Breast epithelium (tissue), 4 donors: ENCODE results near the gene SLC22A7. TPM values are rescaled to one million over a fixed set of nuclear protein-coding genes. Genes with fewer than 3 reads are reported as not detected.

Experiments
- DNase-seq, 2 donors: peaks; one replicate each; pipeline ENCODE4 v3.0.0-alpha.2; 2019; ENCODE audit warnings: low spot score in 2 of 2
- H3K27ac ChIP-seq, 2 donors: fragments of 200-600 bp; sonication (generic) in 1 of 2; one replicate each; pipeline ENCODE4 v1.5.1; 2016 to 2019; ENCODE audit warnings: mild to moderate bottlenecking in 1 of 2
- H3K27me3 ChIP-seq, 2 donors: fragments of 200-600 bp; sonication (generic) in 1 of 2; one replicate each; pipeline versions ENCODE4 v1.5.1 to v1.6.0; 2017 to 2019; ENCODE audit warnings: control low read depth in 1 of 2, mild to moderate bottlenecking in 1 of 2
- H3K36me3 ChIP-seq: fragments of 200-600 bp; one replicate; pipeline ENCODE4 v1.5.1; 2019
- H3K4me1 ChIP-seq, 2 donors: fragments of 200-600 bp; sonication (generic); one replicate each; pipeline ENCODE4 v1.5.1; 2016 to 2019; ENCODE audit warnings: control low read depth in 1 of 2
- H3K4me3 ChIP-seq, 3 donors: fragments of 200-600 bp; sonication (generic); 1 replicate in 2 of 3; 2 replicates in 1 of 3; pipeline ENCODE4 v1.5.1; 2016 to 2019; ENCODE audit warnings: mild to moderate bottlenecking in 3 of 3, moderate library complexity in 2 of 3
- H3K9me3 ChIP-seq, 2 donors: fragments of 200-600 bp; sonication (generic) in 1 of 2; one replicate each; pipeline ENCODE4 v1.5.1; 2016 to 2019; ENCODE audit warnings: control low read depth in 1 of 2
- POLR2A ChIP-seq: fragments of 450-650 bp; IDR thresholded peaks from one replicate; pipeline ENCODE4 v1.6.1; 2016; ENCODE audit warnings: antibody characterized with exemption, mild to moderate bottlenecking, moderate library complexity
- POLR2AphosphoS5 ChIP-seq, 3 donors: sonication (generic); formaldehyde crosslinking; IDR thresholded peaks; one replicate each; pipeline ENCODE4 v1.6.1; 2017; ENCODE audit warnings: antibody characterized with exemption in 3 of 3
- intact Hi-C: fragments of 100-400 bp; cut with DNase I; formaldehyde crosslinking; loops from one replicate; pipeline ENCODE4 v1.15.1; 2023; ENCODE audit warnings: low total_unique reads
- total RNA-seq, 3 donors: library from RNA; depleted of rRNA; stranded (reverse); fragments of >200 nt; gene quantifications; one replicate each; pipeline ENCODE4 v1.1.0, GENCODE V29; 2016
- TF ChIP-seq, protein P1 (sequence below), 3 donors: fragments of 450-650 bp; IDR thresholded peaks; one replicate each; pipeline ENCODE4 v1.5.1; 2016 to 2017; ENCODE audit warnings: antibody characterized with exemption in 3 of 3, mild to moderate bottlenecking in 3 of 3, moderate library complexity in 3 of 3

The SLC22A7 gene
- total RNA-seq, 3 donors from 2014 or later: not detected

DNA sequence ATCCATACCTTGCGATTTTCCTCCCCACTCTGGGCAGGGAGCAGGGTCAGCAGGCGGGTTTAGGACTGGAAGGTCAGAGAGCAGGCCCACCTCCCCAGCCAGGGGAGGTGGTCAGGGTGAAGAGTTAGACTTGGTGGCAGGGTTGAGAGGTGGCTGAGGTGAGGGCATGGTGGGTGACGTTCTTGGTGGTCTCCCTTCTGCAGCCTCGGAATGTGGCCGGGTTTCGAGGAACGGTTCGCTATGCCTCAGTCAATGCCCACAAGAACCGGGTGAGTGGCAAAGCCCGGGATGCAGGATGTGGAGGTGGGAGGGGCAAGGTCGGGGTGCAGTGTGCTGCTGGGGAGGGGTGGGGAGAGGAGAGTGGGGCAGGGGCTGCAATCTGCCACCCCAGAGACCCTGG, 43.2 kb upstream of the SLC22A7 start:
- no peak for DNase-seq
- intact Hi-C loops: no loop called here
- Histone ChIP-seq H3K36me3 (no peaks in the 10 kb centered on the region), H3K9me3 (no peaks in the 10 kb centered on the region), H3K4me3 (no peak overlapping the region), H3K27me3 (peaks cover 0 to 26% of the 10 kb centered on the region in 2 donors), H3K27ac (no peak overlapping the region), H3K4me1 (no peaks in the 10 kb centered on the region)
- TF ChIP-seq, protein P1, sequence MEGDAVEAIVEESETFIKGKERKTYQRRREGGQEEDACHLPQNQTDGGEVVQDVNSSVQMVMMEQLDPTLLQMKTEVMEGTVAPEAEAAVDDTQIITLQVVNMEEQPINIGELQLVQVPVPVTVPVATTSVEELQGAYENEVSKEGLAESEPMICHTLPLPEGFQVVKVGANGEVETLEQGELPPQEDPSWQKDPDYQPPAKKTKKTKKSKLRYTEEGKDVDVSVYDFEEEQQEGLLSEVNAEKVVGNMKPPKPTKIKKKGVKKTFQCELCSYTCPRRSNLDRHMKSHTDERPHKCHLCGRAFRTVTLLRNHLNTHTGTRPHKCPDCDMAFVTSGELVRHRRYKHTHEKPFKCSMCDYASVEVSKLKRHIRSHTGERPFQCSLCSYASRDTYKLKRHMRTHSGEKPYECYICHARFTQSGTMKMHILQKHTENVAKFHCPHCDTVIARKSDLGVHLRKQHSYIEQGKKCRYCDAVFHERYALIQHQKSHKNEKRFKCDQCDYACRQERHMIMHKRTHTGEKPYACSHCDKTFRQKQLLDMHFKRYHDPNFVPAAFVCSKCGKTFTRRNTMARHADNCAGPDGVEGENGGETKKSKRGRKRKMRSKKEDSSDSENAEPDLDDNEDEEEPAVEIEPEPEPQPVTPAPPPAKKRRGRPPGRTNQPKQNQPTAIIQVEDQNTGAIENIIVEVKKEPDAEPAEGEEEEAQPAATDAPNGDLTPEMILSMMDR (IDR thresholded peaks at IDR 0.05): no peak
- TF ChIP-seq POLR2AphosphoS5 (IDR thresholded peaks at IDR 0.05) (no peak), POLR2A (no peak)

DNA sequence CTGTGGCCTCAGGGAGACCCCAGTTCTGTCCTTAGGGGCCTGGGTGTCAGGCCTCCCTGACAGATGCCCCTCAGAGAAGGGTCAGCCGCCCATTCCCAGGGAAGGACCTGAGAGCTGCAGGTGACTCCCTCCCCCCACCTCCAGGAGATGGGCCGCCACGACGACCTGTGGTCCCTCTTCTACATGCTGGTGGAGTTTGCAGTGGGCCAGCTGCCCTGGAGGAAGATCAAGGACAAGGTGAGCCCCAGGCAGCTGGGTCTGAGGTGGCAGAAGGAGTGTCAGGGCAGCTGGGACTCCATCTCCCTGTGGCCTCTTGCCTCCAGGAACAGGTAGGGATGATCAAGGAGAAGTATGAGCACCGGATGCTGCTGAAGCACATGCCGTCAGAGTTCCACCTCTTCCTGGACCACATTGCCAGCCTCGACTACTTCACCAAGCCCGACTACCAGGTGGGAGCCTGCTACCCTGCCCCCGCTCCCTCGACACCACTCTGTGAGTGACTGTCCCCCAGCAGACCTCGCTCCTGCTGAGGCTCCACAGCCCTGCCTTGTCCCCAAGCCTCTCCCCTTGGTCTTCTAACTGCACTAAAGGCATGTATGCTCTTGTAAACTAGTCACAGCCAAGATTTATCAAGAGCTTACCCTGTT, 42.5 kb upstream of the SLC22A7 start:
- Histone ChIP-seq H3K9me3 (no peaks in the 10 kb centered on the region), H3K4me3 (no peak overlapping the region), H3K27ac (no peak overlapping the region), H3K27me3 (peaks cover 0 to 26% of the 10 kb centered on the region in 2 donors), H3K4me1 (no peaks in the 10 kb centered on the region), H3K36me3 (no peaks in the 10 kb centered on the region)
- TF ChIP-seq POLR2A (no peak), POLR2AphosphoS5 (IDR thresholded peaks at IDR 0.05) (no peak)
- TF ChIP-seq, protein P1 (IDR thresholded peaks at IDR 0.05): no peak
- DNase-seq: no peak
- intact Hi-C loops: no loop called here

DNA sequence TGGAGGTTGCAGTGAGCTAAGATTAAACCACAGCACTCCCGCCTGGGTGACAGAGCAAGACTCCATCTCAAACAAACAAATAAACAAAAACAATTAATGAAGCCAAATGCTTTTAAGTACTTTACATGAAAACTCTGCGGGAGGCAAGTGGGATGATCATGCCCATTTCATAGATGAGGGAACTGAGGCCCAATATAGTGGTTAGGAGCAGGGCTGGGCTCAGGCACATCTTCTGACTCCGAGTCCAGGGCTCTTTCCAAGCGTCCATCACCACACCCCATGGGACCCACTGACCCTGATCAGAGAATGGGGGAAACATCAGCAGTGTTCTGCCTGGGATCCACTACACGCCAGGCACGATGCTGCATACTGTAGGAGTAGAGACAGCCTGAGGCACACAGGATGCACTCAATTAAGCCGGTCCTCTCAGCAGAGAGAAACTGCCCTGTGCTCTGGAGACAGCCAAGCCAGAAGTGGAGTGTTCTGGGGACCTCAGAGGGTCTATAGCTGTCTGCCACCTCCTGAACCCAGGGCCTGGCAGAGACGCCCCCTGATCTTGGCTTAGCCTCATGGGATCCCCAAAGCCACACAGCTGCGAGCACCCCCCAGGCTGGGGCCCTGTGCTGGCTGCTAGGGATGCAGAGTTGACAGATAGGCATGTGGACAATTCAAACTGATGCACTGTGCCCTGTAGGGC, 41.2 kb upstream of the SLC22A7 start:
- Histone ChIP-seq H3K4me3 (no peak overlapping the region), H3K36me3 (no peaks in the 10 kb centered on the region), H3K4me1 (no peaks in the 10 kb centered on the region), H3K9me3 (no peaks in the 10 kb centered on the region), H3K27me3 (peaks cover 0 to 20% of the 10 kb centered on the region in 2 donors), H3K27ac (no peak overlapping the region)
- no peak for DNase-seq
- TF ChIP-seq POLR2A (no peak), POLR2AphosphoS5 (IDR thresholded peaks at IDR 0.05) (no peak)
- TF ChIP-seq, protein P1 (IDR thresholded peaks at IDR 0.05): no peak
- intact Hi-C loops: no loop called here

DNA sequence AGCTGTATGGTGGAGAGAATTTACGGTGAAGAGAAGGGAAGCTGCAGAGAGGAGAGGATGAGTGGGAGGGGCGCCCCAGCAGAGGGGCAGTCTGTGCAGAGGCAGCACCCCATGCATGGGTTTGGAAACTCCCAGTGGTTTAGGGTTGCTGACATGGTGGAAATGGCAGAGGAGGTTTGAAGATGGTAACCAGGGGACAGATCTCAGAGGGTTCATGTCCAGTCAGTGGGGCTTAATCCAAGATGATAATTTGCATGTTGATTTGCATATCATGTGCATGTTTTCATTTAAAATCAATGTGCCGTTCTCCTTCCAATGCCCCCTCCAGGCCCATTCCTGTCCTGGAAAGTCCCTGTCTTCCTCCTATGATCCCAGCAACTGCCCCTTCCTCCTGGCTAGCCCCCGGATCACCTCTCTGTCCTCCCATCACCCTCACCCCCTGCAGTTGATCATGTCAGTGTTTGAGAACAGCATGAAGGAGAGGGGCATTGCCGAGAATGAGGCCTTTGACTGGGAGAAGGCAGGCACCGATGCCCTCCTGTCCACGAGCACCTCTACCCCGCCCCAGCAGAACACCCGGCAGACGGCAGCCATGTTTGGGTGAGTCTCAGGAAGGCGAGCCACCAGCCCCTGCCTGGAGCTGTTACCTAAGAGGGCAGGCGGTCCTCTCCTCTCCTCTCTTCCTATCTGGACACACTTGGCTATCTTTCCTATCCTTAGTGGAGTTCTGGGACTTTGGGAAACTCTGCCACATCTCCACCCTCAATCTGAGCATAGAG, 40.5 kb upstream of the SLC22A7 start:
- intact Hi-C loops: no loop called here
- H3K27me3 ChIP-seq: peaks cover 0 to 19% of the 10 kb centered on the region in 2 donors
- no peak for DNase-seq

More for the DNA sequence above, 40.5 kb upstream of the SLC22A7 start:
- H3K4me3 ChIP-seq: no peak overlapping the region
- TF ChIP-seq POLR2A: no peak
- TF ChIP-seq POLR2AphosphoS5 (IDR thresholded peaks at IDR 0.05): no peak
- TF ChIP-seq, protein P1 (IDR thresholded peaks at IDR 0.05): no peak
- H3K9me3 ChIP-seq: no peaks in the 10 kb centered on the region
- no peaks in the 10 kb centered on the region for H3K4me1 ChIP-seq
- H3K36me3 ChIP-seq: no peaks in the 10 kb centered on the region
- H3K27ac ChIP-seq: no peak overlapping the region
